ENCODE data around the gene NFIA. TPM values are rescaled to one million over a fixed set of nuclear protein-coding genes. Genes with fewer than 3 reads are reported as not detected.

Gene NFIA
- total RNA-seq, 1 donor from 2014 or later = 16.2 TPM

DNA sequence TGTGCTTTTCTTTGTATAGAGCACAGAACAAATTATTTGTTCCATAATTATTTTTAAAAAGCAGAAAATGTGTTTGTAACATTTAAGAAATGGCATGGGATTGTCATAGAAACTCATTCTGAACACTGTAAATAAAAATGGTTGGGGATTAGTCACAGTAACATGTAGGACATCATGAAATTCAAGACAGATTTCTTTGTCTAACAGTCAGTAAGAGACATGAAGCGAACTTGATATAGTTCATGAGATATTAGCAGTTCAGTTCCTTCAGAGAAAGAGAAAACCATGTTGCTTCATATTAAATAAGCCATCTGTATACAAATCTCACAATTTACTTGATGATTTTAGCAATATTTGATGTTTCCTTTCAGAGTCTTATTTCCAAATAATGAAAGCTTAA lies 19.7 kb downstream of the NFIA start:
- Mint-ChIP-seq H3K4me3 (ENCODE audit: unreplicated experiment) (no peak overlapping the region), H3K27me3 (ENCODE audit: unreplicated experiment) (no peaks in the 10 kb centered on the region), H3K4me1 (ENCODE audit: unreplicated experiment) (peaks cover 3% of the 10 kb centered on the region), H3K36me3 (ENCODE audit: low read depth, unreplicated experiment) (no peaks in the 10 kb centered on the region), H3K9me3 (ENCODE audit: unreplicated experiment) (no peaks in the 10 kb centered on the region), H3K27ac (ENCODE audit: unreplicated experiment) (no peak overlapping the region)
- DNase-seq (ENCODE audit: low spot score) = no peak
- TF ChIP-seq, protein P1, sequence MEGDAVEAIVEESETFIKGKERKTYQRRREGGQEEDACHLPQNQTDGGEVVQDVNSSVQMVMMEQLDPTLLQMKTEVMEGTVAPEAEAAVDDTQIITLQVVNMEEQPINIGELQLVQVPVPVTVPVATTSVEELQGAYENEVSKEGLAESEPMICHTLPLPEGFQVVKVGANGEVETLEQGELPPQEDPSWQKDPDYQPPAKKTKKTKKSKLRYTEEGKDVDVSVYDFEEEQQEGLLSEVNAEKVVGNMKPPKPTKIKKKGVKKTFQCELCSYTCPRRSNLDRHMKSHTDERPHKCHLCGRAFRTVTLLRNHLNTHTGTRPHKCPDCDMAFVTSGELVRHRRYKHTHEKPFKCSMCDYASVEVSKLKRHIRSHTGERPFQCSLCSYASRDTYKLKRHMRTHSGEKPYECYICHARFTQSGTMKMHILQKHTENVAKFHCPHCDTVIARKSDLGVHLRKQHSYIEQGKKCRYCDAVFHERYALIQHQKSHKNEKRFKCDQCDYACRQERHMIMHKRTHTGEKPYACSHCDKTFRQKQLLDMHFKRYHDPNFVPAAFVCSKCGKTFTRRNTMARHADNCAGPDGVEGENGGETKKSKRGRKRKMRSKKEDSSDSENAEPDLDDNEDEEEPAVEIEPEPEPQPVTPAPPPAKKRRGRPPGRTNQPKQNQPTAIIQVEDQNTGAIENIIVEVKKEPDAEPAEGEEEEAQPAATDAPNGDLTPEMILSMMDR (IDR thresholded peaks at IDR 0.05; ENCODE audit: unreplicated experiment) = no peak

DNA sequence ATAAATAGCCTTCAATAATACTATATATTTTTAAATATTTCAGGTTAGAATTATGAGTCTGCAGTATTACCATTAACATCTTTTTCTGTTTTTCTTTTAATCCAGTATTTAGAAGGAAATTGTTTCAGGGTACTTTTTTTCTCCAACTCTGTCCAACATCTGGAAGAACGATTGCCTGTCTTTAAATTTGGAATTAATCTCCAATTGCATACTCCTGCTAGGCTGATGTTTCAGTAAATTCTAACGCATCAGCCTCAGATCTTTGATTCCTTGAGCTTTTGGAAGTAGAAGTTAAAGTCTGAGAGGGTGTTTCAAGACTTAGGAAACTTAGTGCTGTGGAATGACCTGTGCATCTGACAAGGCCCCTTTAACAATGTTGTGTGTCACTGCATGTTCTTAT lies 20.3 kb downstream of the NFIA start:
- TF ChIP-seq, protein P1 (IDR thresholded peaks at IDR 0.05; ENCODE audit: unreplicated experiment) = no peak
- H3K27ac Mint-ChIP-seq (ENCODE audit: unreplicated experiment) = no peak overlapping the region
- H3K27me3 Mint-ChIP-seq (ENCODE audit: unreplicated experiment) = no peaks in the 10 kb centered on the region
- no peak overlapping the region for H3K4me3 Mint-ChIP-seq (ENCODE audit: unreplicated experiment)
- no peaks in the 10 kb centered on the region for H3K9me3 Mint-ChIP-seq (ENCODE audit: unreplicated experiment)
- no peaks in the 10 kb centered on the region for H3K36me3 Mint-ChIP-seq (ENCODE audit: low read depth, unreplicated experiment)
- peaks cover 3% of the 10 kb centered on the region for H3K4me1 Mint-ChIP-seq (ENCODE audit: unreplicated experiment)
- no peak for DNase-seq (ENCODE audit: low spot score)

DNA sequence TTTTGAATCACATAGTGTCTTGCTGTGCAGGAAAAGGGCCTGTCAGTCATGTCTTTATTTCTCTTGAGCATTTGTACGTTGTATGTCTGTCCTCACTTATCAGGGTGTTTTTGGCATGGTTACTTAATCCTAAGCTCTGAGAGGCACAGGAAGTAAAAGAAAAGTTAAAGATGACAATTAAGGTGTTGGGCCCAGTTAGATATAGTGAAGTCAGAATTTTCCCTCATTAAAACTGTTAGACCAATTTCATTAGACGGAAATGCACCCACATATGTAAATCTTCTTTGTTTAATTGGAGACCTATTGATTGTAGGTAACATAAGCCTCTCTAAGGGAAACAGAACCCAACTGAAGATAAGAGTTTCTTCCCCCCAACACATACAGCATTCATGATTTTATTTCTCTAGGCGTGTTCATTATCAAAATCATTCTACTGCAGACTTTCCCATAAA lies 21.9 kb downstream of the NFIA start:
- Mint-ChIP-seq H3K4me1 (ENCODE audit: unreplicated experiment) (peaks cover 3% of the 10 kb centered on the region), H3K27me3 (ENCODE audit: unreplicated experiment) (no peaks in the 10 kb centered on the region), H3K4me3 (ENCODE audit: unreplicated experiment) (no peak overlapping the region), H3K9me3 (ENCODE audit: unreplicated experiment) (no peaks in the 10 kb centered on the region), H3K27ac (ENCODE audit: unreplicated experiment) (no peak overlapping the region), H3K36me3 (ENCODE audit: low read depth, unreplicated experiment) (no peaks in the 10 kb centered on the region)
- TF ChIP-seq, protein P1 (IDR thresholded peaks at IDR 0.05; ENCODE audit: unreplicated experiment) = no peak
- no peak for DNase-seq (ENCODE audit: low spot score)

DNA sequence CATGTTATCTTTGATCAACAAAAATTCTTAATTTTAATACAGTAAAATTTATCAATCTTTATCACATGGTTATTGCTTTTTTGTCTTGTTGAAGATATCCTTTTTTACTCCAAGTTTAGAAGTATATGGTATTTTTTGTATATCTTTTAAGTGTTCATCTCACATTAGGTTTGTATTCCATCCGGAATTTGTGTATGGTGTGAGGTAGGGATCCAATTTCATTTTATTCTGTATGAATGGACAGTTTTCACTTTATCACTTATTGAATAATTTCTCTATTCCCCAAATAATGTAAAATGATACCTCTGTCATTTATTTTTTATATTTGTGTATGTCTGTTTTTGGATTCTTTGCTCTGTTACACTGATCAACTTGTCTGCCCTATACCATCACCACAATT lies 25.3 kb downstream of the NFIA start:
- TF ChIP-seq, protein P1 (IDR thresholded peaks at IDR 0.05; ENCODE audit: unreplicated experiment) = no peak
- no peaks in the 10 kb centered on the region for H3K27me3 Mint-ChIP-seq (ENCODE audit: unreplicated experiment)
- H3K27ac Mint-ChIP-seq (ENCODE audit: unreplicated experiment) = no peak overlapping the region
- H3K4me3 Mint-ChIP-seq (ENCODE audit: unreplicated experiment) = no peak overlapping the region
- no peak for DNase-seq (ENCODE audit: low spot score)
- no peaks in the 10 kb centered on the region for H3K9me3 Mint-ChIP-seq (ENCODE audit: unreplicated experiment)
- no peaks in the 10 kb centered on the region for H3K36me3 Mint-ChIP-seq (ENCODE audit: low read depth, unreplicated experiment)
- peaks cover 16% of the 10 kb centered on the region for H3K4me1 Mint-ChIP-seq (ENCODE audit: unreplicated experiment)

DNA sequence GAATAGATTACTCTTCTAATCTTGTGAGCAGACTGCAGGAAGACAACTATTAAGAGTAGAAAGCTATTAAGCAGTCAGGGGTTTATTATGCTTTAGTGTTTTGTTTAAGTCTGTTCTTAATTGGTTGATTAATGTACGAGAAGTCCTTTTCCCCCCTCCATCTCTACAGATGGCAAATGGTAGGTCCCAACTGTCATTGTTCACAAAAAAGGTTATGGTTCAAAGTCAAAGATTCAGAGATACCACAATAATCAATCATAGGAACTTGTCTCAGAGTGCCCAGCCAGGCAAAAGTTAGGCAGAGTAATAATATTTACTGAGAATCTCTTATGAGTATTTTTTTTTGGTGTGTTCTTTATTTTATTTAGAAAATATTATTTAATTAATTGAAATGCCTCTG lies 26.8 kb downstream of the NFIA start:
- Mint-ChIP-seq H3K4me3 (ENCODE audit: unreplicated experiment) (no peak overlapping the region), H3K4me1 (ENCODE audit: unreplicated experiment) (peaks cover 14% of the 10 kb centered on the region), H3K27ac (ENCODE audit: unreplicated experiment) (no peak overlapping the region), H3K27me3 (ENCODE audit: unreplicated experiment) (no peaks in the 10 kb centered on the region), H3K36me3 (ENCODE audit: low read depth, unreplicated experiment) (no peaks in the 10 kb centered on the region), H3K9me3 (ENCODE audit: unreplicated experiment) (no peaks in the 10 kb centered on the region)
- DNase-seq (ENCODE audit: low spot score) = no peak
- TF ChIP-seq, protein P1 (IDR thresholded peaks at IDR 0.05; ENCODE audit: unreplicated experiment) = no peak

All from endothelial cell (in vitro differentiated cells).